Retinal pigment epithelial cell (primary cell): Measurements from ENCODE around the gene CCNK.

Experiments
- DNase-seq: peaks from one replicate; pipeline ENCODE4 v3.0.0-alpha.2; 2010; ENCODE audit warnings: low read depth
- H3K4me3 ChIP-seq: 2 replicates; pipeline ENCODE4 v1.5.1; 2011; ENCODE audit warnings: mild to moderate bottlenecking, low read length, control low read depth, moderate library complexity
- TF ChIP-seq, protein P1 (sequence below): conservative IDR thresholded peaks from 2 replicates; pipeline ENCODE4 v1.5.1; 2011; ENCODE audit warnings: low read depth, low read length, control low read depth, inconsistent platforms

Gene CCNK

DNA sequence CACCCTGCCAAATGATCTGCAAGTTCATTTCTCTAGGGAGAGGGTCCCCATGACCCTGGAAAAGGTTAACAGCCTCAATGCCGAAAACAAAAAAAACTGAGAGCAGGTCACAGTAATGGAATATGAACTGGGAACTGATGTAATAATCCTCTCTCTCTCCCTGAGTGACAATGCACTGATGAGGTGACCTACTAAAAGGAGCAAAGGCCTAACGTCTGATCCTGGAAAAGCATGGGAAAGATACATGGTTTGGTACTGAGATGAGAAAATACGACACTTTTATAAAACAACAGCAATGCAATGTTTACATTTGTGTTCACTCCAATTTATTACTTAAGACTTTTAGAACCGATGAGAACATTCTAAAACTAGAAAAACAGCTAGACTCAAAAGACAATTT, 28.2 kb upstream of the CCNK start:
- TF ChIP-seq, protein P1, sequence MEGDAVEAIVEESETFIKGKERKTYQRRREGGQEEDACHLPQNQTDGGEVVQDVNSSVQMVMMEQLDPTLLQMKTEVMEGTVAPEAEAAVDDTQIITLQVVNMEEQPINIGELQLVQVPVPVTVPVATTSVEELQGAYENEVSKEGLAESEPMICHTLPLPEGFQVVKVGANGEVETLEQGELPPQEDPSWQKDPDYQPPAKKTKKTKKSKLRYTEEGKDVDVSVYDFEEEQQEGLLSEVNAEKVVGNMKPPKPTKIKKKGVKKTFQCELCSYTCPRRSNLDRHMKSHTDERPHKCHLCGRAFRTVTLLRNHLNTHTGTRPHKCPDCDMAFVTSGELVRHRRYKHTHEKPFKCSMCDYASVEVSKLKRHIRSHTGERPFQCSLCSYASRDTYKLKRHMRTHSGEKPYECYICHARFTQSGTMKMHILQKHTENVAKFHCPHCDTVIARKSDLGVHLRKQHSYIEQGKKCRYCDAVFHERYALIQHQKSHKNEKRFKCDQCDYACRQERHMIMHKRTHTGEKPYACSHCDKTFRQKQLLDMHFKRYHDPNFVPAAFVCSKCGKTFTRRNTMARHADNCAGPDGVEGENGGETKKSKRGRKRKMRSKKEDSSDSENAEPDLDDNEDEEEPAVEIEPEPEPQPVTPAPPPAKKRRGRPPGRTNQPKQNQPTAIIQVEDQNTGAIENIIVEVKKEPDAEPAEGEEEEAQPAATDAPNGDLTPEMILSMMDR: no peak
- no peak overlapping the region for H3K4me3 ChIP-seq
- DNase-seq: no peak

DNA sequence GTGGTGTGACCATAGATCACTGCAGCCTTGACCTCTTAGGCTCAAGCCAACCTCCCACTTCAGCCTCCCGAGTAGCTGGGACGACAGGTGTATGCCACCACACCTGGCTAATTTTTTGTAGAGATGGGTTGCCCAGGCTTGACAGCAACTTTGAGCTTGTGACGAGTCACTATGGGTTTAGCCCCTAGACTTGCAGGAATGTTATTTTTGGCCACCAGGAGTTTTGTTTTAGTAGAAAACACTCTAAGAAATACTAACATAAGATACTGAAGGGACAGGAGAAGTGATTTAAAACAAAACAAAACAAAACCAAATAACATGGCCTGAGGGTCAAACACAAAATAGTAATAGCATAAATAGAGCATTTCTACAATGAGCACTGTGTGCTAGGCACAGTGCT, 27.0 kb upstream of the CCNK start:
- TF ChIP-seq, protein P1: no peak
- no peak for DNase-seq
- no peak overlapping the region for H3K4me3 ChIP-seq

DNA sequence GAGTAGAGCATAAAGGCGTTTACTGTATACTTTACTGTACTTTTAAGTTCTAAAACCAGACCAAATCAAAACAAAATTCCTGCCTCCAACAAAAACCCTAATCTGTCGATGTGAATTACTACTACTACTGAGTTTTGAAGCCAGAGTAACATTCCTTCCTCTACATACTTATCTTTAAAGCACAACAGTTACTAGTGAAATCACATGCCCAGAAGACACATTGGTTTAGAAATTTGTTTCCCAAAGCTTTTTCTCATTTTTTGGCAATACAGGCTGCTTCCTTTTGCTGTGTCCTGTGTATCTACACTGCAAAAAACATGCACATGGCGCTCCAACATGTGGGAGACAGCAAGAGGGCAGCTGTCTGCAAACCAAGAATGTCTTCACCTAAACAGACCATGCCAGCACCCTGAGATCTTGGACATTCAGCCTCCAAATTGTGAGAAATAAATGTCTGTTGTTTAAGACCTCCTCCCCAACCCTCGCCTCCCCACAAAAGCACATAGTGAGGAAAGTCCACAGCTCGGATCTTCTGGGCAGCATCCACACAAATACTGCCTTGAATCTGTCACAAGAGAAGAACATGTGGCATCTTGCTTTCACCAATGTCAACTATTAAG, 21.6 kb upstream of the CCNK start:
- TF ChIP-seq, protein P1: no peak
- no peak for DNase-seq
- H3K4me3 ChIP-seq: no peak overlapping the region

DNA sequence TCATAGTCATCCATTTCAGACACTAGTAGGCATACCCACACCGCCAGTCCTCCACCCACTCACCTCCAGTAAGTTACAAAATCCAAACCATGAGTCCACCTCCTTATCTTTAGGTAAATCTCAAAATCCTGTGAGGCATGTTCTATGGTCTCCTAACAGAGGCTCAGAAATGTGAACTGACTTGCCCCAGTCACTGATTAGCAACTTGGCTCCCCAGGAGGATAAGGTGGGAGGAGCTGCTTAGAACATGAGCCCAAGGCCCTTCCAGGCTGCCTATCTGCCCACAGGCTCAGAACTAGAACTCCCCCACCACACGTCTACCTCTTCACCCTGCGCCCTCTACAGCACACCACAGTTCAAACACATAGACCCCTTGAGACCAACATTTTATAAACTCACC, 20.4 kb upstream of the CCNK start:
- TF ChIP-seq, protein P1: no peak
- DNase-seq: no peak
- H3K4me3 ChIP-seq: no peak overlapping the region

DNA sequence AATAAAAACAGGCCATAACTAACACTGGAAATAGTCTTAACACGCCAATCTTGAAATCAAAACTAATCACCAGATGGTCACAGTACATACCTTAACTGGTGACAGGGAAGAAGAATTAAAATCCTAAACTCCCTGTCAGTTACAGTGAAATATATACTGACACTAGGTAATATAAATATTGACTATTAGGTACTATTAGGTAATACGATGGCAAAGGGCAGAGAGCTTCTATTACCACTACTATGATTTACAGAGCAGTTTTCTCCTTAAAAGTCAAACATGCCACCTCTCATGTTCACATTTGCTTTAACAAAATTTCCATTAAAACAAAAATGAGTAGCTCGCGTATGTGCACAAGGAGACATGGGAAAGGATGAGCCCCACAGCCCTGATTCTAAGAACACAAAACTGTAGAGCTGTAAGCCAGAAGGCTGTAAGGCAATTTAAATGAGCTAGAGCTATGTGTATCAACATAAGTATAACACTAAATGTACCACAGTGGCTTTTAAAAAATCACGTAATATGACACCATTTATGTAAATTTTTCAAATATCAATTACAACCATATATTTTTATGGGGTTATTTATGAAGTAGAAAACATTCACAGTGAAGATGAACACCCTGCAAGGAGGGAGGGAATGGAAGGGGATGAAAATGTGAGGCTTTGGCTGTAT, 19.7 kb upstream of the CCNK start:
- TF ChIP-seq, protein P1: no peak
- DNase-seq: no peak

DNA sequence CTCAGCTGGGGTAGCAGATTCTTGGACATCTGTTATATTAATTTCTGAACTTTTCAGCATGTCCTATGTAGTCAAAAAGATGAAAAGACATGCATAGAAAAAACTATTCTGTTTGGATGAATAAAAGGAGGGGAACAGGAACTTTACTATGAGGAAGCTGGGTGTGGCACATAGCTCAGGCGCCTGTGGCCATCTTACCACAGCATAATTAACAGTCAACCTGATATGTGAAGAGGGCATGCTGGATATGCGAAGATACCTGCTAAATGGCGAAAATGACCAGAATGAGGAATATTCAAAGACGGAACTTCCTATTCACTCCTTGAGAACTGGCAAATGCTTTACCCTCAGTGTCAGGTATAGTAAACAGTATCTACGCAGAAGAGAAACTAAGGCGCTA, 19.0 kb upstream of the CCNK start:
- TF ChIP-seq, protein P1: no peak
- DNase-seq: no peak
- H3K4me3 ChIP-seq: no peak overlapping the region

More for the DNA sequence above, 19.7 kb upstream of the CCNK start:
- no peak overlapping the region for H3K4me3 ChIP-seq

DNA sequence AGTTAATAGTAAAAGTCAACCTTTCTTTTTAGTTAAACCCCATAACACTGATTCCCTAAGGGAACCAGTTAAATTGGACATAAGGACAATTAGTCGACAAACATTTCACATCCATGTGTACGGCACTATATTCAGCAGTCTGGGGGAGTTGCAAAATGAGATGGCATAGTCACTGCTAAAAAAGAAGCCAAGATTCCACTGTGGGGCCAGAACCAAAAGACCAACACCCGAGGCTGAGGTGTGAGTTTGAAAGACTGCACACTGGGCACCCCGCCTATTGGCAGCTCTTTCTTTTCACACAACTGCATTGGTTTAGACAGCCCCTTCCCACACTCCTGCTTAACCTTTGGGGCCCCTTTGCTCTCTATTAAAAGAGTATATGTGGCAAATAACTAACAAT, 17.2 kb upstream of the CCNK start:
- TF ChIP-seq, protein P1: no peak
- no peak overlapping the region for H3K4me3 ChIP-seq
- DNase-seq: no peak
